AG09319 (cell line): Measurements from ENCODE around the gene ABHD10.

Experiments used
- DNase-seq: peaks from one replicate; pipeline ENCODE4 v3.0.0-alpha.2; 2010; ENCODE audit warnings: low read depth; ENCODE audit errors: extremely low read depth
- TF ChIP-seq, protein P1 (sequence below): IDR thresholded peaks from 2 replicates; pipeline ENCODE4 v1.5.1; 2011; ENCODE audit warnings: low read depth, mild to moderate bottlenecking, inconsistent platforms, low read length, moderate library complexity

ABHD10 gene

DNA sequence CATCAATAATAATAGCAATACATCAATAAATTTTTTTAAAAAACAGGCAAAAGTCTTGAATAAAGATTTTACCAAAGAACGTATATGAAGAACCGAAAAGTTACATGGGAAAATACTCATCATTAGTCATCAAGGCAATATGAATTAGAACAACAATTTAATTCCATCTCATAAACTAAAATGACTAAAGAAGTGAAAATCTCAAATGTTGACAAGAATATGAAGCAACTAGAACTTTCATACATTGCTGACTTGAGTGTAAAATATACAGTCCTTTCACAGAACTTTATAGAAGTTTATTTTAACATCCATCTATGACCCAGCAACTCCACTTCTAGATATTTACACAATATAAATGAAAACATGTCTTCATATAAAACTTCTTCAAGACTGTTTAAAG lies 35.3 kb upstream of the ABHD10 start:
- no peak for DNase-seq
- TF ChIP-seq, protein P1, sequence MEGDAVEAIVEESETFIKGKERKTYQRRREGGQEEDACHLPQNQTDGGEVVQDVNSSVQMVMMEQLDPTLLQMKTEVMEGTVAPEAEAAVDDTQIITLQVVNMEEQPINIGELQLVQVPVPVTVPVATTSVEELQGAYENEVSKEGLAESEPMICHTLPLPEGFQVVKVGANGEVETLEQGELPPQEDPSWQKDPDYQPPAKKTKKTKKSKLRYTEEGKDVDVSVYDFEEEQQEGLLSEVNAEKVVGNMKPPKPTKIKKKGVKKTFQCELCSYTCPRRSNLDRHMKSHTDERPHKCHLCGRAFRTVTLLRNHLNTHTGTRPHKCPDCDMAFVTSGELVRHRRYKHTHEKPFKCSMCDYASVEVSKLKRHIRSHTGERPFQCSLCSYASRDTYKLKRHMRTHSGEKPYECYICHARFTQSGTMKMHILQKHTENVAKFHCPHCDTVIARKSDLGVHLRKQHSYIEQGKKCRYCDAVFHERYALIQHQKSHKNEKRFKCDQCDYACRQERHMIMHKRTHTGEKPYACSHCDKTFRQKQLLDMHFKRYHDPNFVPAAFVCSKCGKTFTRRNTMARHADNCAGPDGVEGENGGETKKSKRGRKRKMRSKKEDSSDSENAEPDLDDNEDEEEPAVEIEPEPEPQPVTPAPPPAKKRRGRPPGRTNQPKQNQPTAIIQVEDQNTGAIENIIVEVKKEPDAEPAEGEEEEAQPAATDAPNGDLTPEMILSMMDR, result no peak

DNA sequence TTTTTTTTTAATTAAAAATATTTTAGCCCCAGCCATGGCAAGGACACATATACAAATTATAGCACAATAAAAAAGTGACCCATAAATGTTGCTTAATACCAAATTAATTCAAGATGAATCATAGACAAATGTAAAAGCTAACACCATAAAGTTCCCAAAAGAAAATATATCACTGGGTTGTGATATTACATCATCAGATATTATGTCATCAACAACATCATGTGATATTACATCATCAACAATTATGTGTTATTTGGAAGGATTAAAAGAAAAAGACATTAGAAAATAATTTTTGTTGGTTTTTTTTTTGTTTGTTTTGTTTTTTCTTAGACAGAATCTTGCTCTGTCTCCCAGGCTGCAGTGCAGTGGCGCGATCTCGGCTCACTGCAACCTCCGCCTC lies 34.5 kb upstream of the ABHD10 start:
- TF ChIP-seq, protein P1, result no peak

DNA sequence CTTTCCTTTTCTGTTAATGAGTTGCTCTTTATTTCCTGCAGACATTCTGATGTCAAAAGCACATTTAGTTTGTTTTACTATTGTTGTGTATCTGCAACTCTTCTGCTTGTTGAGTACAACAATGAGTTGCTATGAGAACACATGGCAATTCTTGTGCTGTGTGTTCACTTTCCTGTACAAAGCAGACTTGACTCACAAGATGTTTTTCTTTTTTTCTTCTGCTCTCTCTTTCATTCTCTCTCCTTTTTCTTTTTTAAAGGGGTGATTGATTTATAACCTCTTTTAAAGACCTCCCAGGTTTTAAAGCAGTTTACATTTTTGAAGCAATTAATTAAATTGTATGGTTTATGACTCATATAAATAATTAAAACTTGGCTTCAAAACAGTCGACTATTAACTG lies 31.6 kb upstream of the ABHD10 start:
- DNase-seq, result no peak
- TF ChIP-seq, protein P1, result no peak

More for the DNA sequence above, 34.5 kb upstream of the ABHD10 start:
- DNase-seq, result no peak

DNA sequence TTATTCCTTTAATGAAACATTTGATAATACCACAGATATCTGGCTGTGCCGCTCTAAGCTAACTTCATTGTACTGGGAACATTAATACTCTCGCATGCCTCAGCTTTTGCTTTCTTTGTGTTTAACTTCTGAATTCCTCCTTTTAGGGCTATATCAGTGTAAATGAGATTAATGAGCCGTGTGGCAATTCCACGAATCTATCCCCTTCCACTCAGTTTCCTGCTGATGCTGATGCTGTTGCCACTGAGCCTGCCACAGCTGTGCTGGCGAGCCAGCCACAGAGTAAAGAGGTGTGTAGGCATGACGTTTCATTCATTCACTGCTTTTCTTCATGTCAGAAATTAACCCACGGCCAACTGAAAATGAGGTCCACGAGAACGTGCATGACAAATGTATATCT lies 30.0 kb upstream of the ABHD10 start:
- TF ChIP-seq, protein P1, result no peak
- DNase-seq, result no peak

- TF ChIP-seq, protein P1, result no peak
- no peak for DNase-seq
Measured at GRCh38 chr3:111949712-111950111, 29.1 kb upstream of the ABHD10 start.

DNA sequence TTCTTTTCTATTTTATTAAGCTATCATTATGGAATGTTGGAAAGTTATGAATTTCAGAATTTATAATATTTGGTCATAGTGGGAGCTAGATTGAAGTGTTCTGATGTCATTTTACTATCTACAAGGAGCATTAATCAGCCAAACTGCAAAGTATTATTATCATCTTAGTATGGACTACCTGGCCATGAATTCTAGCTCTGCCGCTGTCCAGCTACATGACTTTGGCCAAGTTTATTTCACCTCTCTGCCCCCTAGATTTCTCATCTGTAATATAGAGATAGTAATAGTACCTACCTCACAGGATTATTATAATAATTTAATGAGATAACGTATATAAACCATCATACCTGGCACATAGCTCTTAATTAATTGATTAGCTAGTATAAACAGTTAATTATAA lies 27.8 kb upstream of the ABHD10 start:
- TF ChIP-seq, protein P1, result no peak
- DNase-seq, result no peak

- no peak for DNase-seq
- TF ChIP-seq, protein P1, result no peak
Measured at GRCh38 chr3:111952086-111952485, 26.7 kb upstream of the ABHD10 start.
